Suprapubic skin (tissue), 3 donors: Measurements from ENCODE around the gene MAFF.

Experiments
- CTCF ChIP-seq, 2 donors: fragments of 200-600 bp in 1 of 2; fragments of 450-650 bp in 1 of 2; sonication (generic) in 1 of 2; IDR thresholded peaks; one replicate each; pipeline ENCODE4 v1.5.1; 2016 to 2019; ENCODE audit warnings: antibody characterized with exemption in 2 of 2, mild to moderate bottlenecking in 1 of 2, moderate library complexity in 1 of 2
- POLR2A ChIP-seq, 2 donors: fragments of 450-650 bp; IDR thresholded peaks; one replicate each; pipeline ENCODE4 v1.6.1; 2017; ENCODE audit warnings: antibody characterized with exemption in 2 of 2, mild to moderate bottlenecking in 2 of 2, moderate library complexity in 2 of 2

- TF ChIP-seq CTCF (IDR thresholded peaks at IDR 0.05) (no peak), POLR2A (IDR thresholded peaks at IDR 0.05) (no peak)
These were observed 29.6 kb upstream of the MAFF start for GRCh38 chr22:38171927-38172831.
